NT2/D1 (cell line): ENCODE measurements around the gene PKP1.

Source experiments
- SUZ12 ChIP-seq: IDR thresholded peaks from 2 replicates; pipeline ENCODE4 v1.6.1; 2011; ENCODE audit not compliant: insufficient read length, insufficient read depth; ENCODE audit errors: extremely low read depth
- YY1 ChIP-seq: IDR thresholded peaks from 2 replicates; pipeline ENCODE4 v1.6.1; 2011; ENCODE audit not compliant: insufficient read length, insufficient read depth
- ZNF274 ChIP-seq: IDR thresholded peaks from 2 replicates; pipeline ENCODE4 v1.6.1; 2011; ENCODE audit warnings: mild to moderate bottlenecking, low read depth, low read length

DNA sequence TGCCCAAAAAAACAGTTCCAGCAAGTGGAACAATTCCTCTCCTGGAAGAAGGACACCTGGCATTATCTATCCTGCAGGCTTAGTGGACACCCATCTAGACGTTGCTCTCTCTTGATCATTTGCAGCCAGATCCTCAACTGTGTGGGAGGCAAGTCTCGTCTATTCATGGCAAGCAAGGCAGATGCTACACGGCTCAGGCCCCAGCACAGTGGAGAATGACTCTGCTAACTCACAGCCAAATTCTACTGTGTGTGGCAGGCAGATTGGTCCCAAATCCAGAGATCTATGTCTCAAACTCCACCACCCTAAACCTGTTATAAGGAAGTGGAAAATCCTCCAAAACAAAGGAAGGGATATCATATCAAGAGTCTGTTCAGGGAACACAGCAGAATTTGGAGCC, 87.2 kb downstream of the PKP1 start:
- TF ChIP-seq YY1 (no peak), SUZ12 (no peak), ZNF274 (no peak)
